ENCODE results near the gene LAT. TPM values are rescaled to one million over a fixed set of nuclear protein-coding genes. Genes with fewer than 3 reads are reported as not detected.

LAT gene
- total and polyA plus RNA-seq, 2 of the 13 experiments (the other 11 are each of a cell fraction or from before 2014, with no cell fraction given): 2.0 to 3.0 TPM

DNA sequence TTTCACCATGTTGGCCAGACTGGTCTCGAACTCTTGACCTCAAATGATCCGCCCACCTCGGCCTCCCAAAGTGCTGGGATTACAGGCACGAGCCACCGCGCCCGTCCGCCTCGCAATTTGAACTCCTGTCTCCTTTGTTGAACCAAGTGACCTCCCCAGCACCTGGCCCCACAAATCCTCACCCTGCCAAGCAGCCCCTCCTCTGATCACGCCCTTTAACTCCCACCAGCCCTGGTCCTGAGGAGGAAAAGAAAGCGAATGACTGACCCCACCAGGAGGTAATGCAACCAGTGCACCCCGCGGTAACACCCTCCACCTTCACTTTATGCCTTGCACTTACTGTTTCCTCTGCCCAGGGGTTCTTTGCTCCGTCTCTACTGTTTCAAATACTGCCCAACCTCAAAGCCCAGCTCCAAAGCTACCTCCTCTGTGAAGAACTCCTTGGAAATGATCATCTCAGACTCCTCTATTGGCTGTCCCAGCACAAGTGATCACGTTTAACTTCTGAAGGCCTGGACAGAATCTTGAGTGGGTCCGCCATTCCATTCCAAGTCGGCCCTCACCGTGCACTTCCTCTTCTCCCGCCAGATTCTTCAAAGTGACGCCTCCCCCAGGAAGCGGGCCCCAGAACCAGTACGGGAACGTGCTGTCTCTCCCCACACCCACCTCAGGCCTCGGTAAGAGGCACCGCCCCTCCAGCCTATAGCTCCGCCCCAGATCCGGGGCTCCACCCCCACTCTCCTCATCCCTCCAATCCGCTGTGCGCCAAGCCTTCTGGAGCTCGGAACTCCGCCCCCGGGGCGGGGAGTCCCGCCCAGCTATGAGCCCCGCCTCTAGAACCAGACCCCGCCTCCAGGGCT lies 48.7 kb upstream of the LAT start (continued):
- TF ChIP-seq, protein P1, sequence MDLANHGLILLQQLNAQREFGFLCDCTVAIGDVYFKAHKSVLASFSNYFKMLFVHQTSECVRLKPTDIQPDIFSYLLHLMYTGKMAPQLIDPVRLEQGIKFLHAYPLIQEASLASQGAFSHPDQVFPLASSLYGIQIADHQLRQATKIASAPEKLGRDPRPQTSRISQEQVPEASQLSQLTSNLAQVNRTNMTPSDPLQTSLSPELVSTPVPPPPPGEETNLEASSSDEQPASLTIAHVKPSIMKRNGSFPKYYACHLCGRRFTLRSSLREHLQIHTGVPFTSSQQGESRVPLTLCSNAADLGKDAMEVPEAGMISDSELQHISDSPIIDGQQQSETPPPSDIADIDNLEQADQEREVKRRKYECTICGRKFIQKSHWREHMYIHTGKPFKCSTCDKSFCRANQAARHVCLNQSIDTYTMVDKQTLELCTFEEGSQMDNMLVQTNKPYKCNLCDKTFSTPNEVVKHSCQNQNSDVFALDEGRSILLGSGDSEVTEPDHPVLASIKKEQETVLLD (CRISPR knock-in tag; IDR thresholded peaks at IDR 0.05; ENCODE audit: low read depth): peak; percentile 45; the same call in 1 of the 2 replicates
- no peak; the same call in 1 of the 2 replicates for TF ChIP-seq ZNF562 (CRISPR knock-in tag; IDR thresholded peaks at IDR 0.05; ENCODE audit: borderline replicate concordance)
- TF ChIP-seq SP4 (CRISPR knock-in tag; IDR thresholded peaks at IDR 0.05): peak; percentile 95

DNA sequence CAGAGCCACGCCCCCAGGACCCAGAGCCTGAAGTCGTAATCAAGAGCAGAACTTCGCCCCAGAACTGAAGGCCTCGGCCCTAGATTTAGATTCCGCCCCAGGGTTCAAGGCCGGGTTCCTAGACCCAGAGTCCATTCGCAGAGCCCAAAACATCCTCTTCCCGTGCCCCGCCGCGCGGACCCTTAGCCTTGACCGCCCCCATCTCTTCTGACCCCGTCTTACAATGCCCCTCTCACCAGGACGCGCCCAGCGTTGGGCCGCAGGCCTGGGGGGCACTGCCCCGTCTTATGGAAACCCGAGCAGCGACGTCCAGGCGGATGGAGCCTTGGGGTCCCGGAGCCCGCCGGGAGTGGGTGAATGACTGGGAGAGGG lies 48.1 kb upstream of the LAT start:
- Histone ChIP-seq H3K4me2 (ENCODE audit: low read depth, low read length) (peak overlapping the region; percentile 59), H4K20me1 (ENCODE audit: insufficient read depth, low read length) (no peaks in the 10 kb centered on the region), H3K9ac (ENCODE audit: insufficient read depth, low read depth, low read length) (no peak overlapping the region), H3K9me3 (ENCODE audit: low read length) (no peaks in the 10 kb centered on the region), H3K4me1 (ENCODE audit: insufficient read depth, low read length) (peaks cover 57% of the 10 kb centered on the region), H3K27ac (ENCODE audit: extremely low read length, insufficient read depth, low read length) (no peak overlapping the region), H3K36me3 (replicated peaks in 1 of 2; ENCODE audit: control insufficient read depth in 1 of 2, insufficient read depth in 2 of 2, low read length in 2 of 2) (no peaks in the 10 kb centered on the region), H3K4me3 (replicated peaks in 1 of 3; ENCODE audit: insufficient read depth in 1 of 3, low read depth in 2 of 3, low read length in 3 of 3) (peak overlapping the region in 1 of 3 experiments; percentile 69; a peak in 1 of 6 replicates), H3K27me3 (ENCODE audit: control insufficient read depth in 1 of 2, insufficient read depth in 2 of 2, low read length in 2 of 2) (no peaks in the 10 kb centered on the region), H2AFZ (ENCODE audit: low read length) (no peak overlapping the region), H3K79me2 (ENCODE audit: insufficient read depth, low read length) (no peaks in the 10 kb centered on the region)
- intact Hi-C loops (cut with micrococcal nuclease; ENCODE audit: unreplicated experiment): loop anchor here (2.0 to 5.0 kb wide), 2 partner anchors 14 to 114 kb away; partner anchors contain the start of gene ATXN2L
- FAIRE-seq (no peak), ATAC-seq (no peak; the same call in 1 of the 3 replicates), DNase-seq (ENCODE audit: low spot score) (no peak)
- no TSS peak for BruUV-seq (replicated peaks)
- WGBS (ENCODE audit: low lambda C conversion rate): 62% methylated on average over 26 of the region's 26 CpGs
- POLR2A ChIA-PET: interaction anchor here (0.9 to 4.9 kb wide), 17 partner anchors 8 to 742 kb away, joined by 3 to 60 read pairs (median 6); partner anchors contain the start of genes ATXN2L, NFATC2IP, QPRT and RABEP2
- in situ Hi-C loops (cut with HindIII; ENCODE audit: extremely low pct_ligation_motif_present, low pct_unique_long_range_greater_than_20kb): loop anchor here (5.0 kb wide), 1 partner anchor 69 kb away; no protein-coding TSS in a partner anchor
- CTCF ChIA-PET (ENCODE audit: low intra/inter-chr PET ratio, low total read pairs): interaction anchor here (1.7 kb wide), 1 partner anchor 9 kb away, joined by 7 read pairs; no protein-coding TSS in a partner anchor
- no peak for TF ChIP-seq HMG20B (CRISPR knock-in tag; conservative IDR thresholded peaks at IDR 0.05)
- TF ChIP-seq, protein P2, sequence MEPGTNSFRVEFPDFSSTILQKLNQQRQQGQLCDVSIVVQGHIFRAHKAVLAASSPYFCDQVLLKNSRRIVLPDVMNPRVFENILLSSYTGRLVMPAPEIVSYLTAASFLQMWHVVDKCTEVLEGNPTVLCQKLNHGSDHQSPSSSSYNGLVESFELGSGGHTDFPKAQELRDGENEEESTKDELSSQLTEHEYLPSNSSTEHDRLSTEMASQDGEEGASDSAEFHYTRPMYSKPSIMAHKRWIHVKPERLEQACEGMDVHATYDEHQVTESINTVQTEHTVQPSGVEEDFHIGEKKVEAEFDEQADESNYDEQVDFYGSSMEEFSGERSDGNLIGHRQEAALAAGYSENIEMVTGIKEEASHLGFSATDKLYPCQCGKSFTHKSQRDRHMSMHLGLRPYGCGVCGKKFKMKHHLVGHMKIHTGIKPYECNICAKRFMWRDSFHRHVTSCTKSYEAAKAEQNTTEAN (CRISPR knock-in tag; conservative IDR thresholded peaks at IDR 0.05): 0 out of 2 replicates have a peak, but pooled peaks have one; percentile 62
- TF ChIP-seq ZNF101 (CRISPR knock-in tag; IDR thresholded peaks at IDR 0.05; ENCODE audit: borderline replicate concordance, low read depth): no peak
- TF ChIP-seq, protein P3, sequence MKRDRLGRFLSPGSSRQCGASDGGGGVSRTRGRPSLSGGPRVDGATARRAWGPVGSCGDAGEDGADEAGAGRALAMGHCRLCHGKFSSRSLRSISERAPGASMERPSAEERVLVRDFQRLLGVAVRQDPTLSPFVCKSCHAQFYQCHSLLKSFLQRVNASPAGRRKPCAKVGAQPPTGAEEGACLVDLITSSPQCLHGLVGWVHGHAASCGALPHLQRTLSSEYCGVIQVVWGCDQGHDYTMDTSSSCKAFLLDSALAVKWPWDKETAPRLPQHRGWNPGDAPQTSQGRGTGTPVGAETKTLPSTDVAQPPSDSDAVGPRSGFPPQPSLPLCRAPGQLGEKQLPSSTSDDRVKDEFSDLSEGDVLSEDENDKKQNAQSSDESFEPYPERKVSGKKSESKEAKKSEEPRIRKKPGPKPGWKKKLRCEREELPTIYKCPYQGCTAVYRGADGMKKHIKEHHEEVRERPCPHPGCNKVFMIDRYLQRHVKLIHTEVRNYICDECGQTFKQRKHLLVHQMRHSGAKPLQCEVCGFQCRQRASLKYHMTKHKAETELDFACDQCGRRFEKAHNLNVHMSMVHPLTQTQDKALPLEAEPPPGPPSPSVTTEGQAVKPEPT (CRISPR knock-in tag; IDR thresholded peaks at IDR 0.05; ENCODE audit: low read depth): 0 out of 2 replicates have a peak, but pooled peaks have one; percentile 17
- TF ChIP-seq ISX (CRISPR knock-in tag; conservative IDR thresholded peaks at IDR 0.05): no peak
- TF ChIP-seq, protein P4, sequence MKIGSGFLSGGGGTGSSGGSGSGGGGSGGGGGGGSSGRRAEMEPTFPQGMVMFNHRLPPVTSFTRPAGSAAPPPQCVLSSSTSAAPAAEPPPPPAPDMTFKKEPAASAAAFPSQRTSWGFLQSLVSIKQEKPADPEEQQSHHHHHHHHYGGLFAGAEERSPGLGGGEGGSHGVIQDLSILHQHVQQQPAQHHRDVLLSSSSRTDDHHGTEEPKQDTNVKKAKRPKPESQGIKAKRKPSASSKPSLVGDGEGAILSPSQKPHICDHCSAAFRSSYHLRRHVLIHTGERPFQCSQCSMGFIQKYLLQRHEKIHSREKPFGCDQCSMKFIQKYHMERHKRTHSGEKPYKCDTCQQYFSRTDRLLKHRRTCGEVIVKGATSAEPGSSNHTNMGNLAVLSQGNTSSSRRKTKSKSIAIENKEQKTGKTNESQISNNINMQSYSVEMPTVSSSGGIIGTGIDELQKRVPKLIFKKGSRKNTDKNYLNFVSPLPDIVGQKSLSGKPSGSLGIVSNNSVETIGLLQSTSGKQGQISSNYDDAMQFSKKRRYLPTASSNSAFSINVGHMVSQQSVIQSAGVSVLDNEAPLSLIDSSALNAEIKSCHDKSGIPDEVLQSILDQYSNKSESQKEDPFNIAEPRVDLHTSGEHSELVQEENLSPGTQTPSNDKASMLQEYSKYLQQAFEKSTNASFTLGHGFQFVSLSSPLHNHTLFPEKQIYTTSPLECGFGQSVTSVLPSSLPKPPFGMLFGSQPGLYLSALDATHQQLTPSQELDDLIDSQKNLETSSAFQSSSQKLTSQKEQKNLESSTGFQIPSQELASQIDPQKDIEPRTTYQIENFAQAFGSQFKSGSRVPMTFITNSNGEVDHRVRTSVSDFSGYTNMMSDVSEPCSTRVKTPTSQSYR (CRISPR knock-in tag; IDR thresholded peaks at IDR 0.05; ENCODE audit: borderline replicate concordance): no peak
- TF ChIP-seq HNRNPK (IDR thresholded peaks at IDR 0.05; ENCODE audit: low read depth, low read length, poor library complexity, severe bottlenecking): no peak
- no peak for TF ChIP-seq HOXA9 (CRISPR knock-in tag; IDR thresholded peaks at IDR 0.05; ENCODE audit: borderline replicate concordance)
- TF ChIP-seq MYC (CRISPR knock-in tag; IDR thresholded peaks at IDR 0.05; ENCODE audit: borderline replicate concordance): peak; percentile 34; the same call in 1 of the 2 replicates

Data from HepG2 (cell line).